Raji (cell line): ENCODE measurements around the gene LDOC1.

Source experiments
- POLR2A ChIP-seq: IDR thresholded peaks from 2 replicates; pipeline ENCODE4 v1.6.1; 2011; ENCODE audit warnings: low read depth, low read length, control low read depth; ENCODE audit not compliant: insufficient read depth

LDOC1 gene

DNA sequence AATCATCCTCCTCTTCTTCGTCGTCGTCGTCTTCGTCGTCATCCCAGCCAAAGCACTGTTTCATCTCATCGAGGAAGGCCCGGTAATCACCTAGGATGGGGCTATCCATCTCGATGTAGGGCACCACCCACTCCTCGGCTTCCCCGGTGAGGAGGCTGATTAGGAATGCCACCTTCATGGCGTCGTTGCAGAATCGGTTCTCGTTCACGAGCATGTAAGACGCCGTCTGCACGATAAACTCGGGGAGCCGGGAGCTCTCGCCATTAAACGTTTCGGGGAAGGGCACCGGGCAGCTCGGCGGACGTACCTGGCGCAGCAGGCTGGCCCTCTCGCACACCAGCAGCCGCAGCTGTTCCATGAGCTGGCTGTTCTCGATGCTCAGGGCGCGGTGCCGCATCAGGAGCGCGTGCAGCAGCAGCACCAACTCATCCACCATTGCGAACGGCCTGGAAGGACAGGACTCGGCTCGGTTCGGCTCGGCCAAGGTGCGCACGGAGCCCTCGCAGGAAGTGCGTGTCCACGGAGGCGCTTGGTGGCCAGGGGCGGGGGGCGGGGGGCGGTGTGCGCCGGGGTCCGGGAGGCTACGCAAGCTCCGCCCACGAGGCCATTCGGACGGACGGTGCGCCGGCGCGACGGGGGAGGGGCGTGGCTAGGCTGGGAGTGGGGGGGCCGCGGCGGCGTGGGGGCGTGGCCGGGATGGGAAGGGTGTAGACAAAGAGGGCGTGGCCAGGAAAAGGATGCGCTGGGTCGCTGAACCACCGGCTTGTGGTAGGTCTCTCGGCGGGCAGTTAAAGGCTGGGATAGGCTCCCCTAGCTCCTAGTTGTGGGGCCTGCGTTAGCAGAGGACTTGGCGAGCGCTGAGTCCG is at the start of gene LDOC1:
Gene LDOC1 (minus strand): TSS at position 544 of the 866 bp plus-strand sequence. CDS start 108 bp downstream, at position 436.
- TF ChIP-seq POLR2A = no peak

DNA sequence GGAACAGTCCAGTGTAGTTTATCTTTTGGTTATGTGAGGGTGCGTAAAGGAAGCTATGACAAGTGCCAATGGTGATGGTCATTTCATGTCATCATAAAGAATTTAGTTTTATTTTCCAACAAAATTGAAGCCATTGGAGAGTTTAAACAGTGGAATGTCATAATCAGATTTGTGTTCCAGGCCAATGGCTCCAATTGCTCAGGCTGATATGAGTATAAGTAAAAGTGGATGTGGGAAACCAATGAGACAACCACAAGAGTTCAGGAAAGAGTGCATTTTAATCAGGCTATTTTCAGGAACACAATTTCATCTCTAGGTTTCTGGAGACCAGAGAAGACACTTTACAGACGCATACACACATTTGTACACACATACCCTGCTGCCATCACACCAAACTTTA is 44.7 kb upstream of the LDOC1 start:
- TF ChIP-seq POLR2A = no peak

DNA sequence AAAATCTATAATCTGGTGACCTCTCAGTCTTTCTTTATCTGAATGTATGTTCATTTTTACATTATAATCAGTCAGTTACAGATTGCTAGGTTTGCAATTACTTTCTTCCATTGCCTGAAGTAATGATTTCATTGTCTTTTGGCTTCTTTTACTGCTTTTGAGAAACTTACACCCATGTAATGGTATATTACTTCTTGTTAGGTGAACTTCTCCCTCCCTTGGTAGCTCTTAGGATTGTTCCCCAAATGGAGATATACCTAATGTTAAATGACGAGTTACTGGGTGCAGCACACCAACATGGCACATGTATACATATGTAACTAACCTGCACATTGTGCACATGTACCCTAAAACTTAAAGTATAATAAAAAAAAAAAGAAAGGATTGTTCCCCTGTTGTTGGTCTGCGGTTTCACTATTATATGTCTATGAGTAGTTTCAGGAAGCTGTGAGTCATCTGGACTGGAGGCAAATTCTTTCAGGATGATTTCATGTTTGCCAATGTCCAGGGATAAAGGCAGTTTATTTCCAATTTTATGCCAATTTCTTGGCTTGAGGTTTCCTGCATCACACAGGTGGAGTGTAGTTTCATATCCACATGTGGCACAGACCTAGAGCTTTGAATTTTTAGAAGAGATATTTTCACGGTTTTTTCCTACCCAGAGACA is 43.5 kb upstream of the LDOC1 start:
- no peak for TF ChIP-seq POLR2A

DNA sequence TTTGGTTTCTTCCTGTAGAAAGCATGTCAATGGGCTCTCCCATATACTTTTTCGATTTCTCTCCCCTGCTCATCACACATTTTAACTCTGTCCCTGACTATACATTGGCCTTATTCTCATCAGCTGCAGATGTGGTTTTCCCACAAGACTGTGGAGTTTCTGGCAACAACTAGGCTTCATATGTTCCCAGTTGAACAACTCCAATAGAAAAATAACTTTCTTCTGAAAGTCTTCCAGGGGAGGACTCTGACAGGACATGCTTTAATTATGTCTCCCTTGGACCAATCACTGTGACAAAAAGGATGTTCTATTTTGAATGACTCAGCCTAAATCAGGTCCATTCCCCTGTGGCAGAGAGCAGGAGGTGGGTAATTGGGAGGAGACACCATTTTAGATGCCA is 37.3 kb upstream of the LDOC1 start:
- TF ChIP-seq POLR2A = no peak

DNA sequence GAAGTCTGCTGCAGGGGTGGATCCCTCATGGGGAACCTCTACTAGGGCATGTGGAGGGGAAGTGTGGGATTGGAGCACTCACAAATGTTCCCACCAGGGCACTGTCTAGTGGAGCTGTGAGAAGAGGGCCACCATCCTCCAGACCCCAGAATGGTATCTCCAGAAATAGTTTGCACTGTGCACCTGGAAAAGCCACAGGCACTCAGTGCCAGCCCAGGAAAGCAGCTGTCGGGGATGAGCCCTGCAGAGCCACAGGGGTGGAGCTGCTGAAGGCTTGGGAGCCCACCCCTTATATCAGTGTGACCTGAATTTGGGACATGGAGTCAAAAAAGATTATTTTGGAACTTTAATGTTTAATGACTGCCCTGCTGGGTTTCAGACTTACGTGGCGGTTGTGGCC is 25.0 kb upstream of the LDOC1 start:
- TF ChIP-seq POLR2A = no peak

DNA sequence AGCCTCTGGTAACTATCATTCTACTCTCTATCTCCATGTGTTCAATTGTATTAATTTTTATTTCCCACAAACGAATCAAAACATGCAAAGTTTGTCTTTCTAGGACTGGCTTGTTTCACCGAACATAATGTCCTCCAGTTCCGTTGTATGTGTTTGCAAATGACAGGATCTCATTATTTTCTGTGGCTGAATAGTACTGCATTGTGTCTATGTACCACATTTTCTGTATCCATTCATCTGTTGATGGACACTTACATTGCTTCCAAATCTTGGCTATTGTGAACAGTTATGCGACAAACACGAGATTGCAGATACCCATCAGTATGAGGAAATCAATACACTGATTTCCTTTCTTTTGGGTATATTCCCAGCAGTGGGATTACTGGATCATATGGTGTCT is 8.4 kb upstream of the LDOC1 start:
- no peak for TF ChIP-seq POLR2A

DNA sequence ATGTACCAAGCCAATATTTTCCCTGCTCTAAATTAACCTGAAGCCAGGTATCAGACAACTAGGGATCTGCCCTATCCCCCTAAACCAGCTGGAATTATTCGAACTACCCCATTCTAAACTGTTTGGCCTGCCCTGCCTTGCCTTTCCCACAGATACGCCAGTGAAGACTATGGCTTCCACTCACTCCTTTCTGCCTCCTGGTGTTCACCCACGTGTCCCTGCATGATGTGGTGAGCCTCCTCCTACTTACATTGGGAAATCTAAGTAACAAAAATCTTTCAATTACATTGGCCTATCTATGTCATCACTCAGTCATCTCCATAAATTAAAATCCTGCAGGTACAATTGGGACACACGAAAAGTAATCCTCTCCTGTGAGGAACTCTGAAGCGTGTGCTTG is 6.1 kb upstream of the LDOC1 start:
- no peak for TF ChIP-seq POLR2A

DNA sequence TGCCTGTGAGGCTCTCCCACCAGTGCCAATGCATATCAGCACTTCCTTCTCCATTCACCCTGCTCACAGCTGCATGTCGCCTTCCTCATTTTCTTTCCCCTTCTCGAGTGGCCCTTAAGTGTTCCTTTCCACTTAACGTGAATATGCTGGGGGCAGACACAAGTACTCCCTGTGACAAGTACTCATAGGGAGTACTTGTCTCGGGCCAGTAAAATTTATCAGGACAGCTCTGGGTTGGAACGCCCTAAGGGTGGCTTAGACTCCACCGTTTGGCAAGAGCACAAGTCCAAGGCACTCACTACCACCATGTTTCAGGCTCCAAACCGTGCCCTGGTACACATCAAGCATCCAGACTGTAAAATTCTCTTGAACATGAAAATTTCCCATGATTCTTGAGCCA is 3.9 kb upstream of the LDOC1 start:
- TF ChIP-seq POLR2A = no peak

DNA sequence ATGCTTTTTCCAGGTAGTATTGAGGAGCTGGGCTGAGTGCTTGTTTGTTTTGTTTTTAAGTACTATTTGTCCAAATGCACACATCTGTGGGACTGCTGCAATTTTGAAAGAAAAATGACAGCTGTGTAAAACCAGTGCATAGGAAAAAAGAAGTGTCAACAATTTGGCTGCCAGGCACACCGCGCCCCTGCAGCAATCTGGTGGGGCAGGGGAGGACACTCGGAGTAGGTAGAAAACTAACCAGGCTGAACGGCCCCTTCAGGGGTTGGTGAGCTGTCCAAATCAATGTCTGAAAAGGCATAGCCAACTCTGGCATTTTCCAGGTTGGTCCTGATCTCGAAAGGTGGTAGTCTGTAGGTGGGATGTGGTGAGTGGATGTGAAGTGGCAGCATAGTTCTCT is 1.1 kb downstream of the LDOC1 start:
- no peak for TF ChIP-seq POLR2A

DNA sequence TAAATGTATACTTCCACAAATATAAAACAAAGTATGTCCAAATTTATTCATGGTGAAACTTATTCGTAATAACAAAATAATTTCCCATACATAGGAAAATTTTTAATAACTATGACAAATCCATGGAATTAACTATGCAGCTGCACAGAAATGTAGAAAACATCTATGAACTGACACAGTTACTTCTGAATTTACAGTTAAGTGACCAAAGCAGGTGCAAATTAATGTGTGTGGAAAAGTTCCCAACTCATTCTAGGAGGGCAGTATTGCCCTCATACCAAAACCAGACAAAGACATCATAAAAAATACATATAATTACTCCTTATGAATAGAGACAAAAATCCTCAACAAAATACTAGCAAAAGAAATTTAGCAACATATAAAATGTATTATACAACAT is 12.5 kb downstream of the LDOC1 start:
- TF ChIP-seq POLR2A = no peak

DNA sequence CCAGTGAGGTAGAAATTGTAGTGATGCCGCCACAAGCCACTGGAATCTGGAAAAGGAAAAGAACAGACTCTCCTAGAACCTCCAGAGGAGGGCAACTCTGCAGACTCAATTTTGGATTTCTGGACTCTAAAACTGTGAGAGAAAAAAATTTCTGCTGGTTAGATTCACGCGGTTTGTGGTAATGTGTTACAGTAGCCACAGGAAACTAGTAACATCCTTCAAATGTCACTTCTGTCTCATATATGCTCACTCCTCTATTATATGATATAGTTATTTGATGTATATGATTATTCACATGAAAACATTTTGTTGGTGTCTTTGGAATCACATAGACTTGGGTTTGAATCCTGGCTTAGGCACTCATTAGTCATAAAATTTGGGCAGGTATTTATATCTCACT is 18.8 kb downstream of the LDOC1 start:
- TF ChIP-seq POLR2A = no peak

DNA sequence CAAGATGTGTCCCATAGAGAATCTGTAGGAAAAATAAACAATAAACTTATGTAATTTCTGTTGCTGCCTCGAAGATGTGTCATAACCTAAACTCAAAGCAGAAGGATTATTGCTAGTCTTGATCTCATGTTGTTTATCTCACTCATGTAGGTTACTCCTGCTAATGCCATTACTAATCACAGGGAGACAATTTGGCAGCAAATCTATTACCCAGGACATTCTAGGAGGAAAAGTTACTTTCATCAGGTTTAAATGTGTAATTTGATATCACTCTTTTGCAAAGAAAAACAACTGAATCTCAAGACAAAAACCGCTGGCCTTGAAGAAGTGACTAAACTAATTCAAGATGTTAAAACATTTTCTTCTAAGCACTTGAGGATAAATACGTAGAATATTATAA is 34.0 kb downstream of the LDOC1 start:
- no peak for TF ChIP-seq POLR2A

DNA sequence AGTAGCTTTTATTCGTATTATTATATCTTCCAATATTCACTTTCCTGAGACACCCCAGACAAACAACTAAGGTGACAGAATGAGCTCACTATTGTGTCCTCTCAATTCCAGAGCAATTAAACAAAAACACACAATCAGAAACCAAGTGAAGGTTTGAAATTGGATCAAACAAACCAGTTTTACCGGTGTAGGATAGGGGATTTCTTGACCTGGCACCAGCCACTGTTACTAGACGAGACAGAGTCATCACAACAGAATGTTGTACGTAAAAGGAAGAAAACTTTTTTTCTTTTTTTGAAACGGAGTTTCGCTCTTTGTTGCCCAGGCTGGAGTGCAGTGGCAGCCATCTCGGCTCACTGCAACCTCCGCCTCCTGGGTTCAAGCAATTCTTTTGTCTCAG is 43.7 kb downstream of the LDOC1 start:
- TF ChIP-seq POLR2A = no peak

DNA sequence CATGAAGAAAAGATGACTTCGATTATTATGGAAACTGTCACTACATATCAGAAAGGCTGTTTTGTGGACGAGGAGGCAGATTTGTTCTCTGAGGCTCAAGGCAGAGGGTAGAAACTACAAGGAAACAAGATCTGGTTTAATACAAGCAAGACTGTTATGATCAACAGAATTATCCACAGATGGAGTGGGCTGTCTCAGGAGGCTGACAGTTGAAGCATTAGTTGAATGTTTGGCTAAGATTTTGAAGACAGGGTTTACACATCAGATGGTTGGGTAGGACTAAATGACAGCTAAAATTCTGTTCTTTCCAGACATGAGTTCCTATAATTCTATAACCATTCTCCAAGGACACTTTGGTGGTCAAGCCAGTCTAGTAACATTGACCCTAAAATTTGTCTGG is 49.8 kb downstream of the LDOC1 start:
- TF ChIP-seq POLR2A = no peak
